GM23338 (cell line): ENCODE results near the gene RRAS2. TPM values are rescaled to one million over a fixed set of nuclear protein-coding genes. Genes with fewer than 3 reads are reported as not detected.

Experiments
- ATAC-seq: fragments of 200-7000 bp; cut with Tn5 transposase; 3 replicates; pipeline ENCODE4 v1.9.1; 2020
- DNase-seq: peaks from one replicate; pipeline ENCODE4 v3.0.0-alpha.2; 2015; ENCODE audit warnings: low spot score
- H2AFZ ChIP-seq: fragments of 200-600 bp; sonication (generic); 2 replicates; pipeline ENCODE4 v1.8.0; 2016; ENCODE audit warnings: antibody characterized with exemption, mild to moderate bottlenecking, moderate library complexity
- H3F3A ChIP-seq: fragments of 200-600 bp; sonication (generic); replicated peaks from 2 replicates; pipeline ENCODE4 v1.8.0; 2017; ENCODE audit warnings: antibody characterized with exemption, mixed run types, low read depth
- H3K27ac ChIP-seq: fragments of 200-600 bp; sonication (generic); 2 replicates; pipeline ENCODE4 v1.6.1; 2016; ENCODE audit warnings: low read depth
- H3K27me3 ChIP-seq: fragments of 200-600 bp; sonication (generic); 2 replicates; pipeline ENCODE4 v1.8.0; 2016; ENCODE audit warnings: mild to moderate bottlenecking, mixed run types, moderate library complexity; ENCODE audit not compliant: insufficient read depth
- H3K36me3 ChIP-seq: fragments of 200-600 bp; sonication (generic); 2 replicates; pipeline ENCODE4 v1.8.0; 2016; ENCODE audit warnings: mild to moderate bottlenecking; ENCODE audit not compliant: insufficient read depth
- H3K4me1 ChIP-seq: fragments of 200-600 bp; sonication (generic); 2 replicates; pipeline ENCODE4 v1.8.0; 2016; ENCODE audit warnings: mild to moderate bottlenecking, moderate library complexity; ENCODE audit not compliant: insufficient read depth
- H3K4me2 ChIP-seq: fragments of 200-600 bp; sonication (generic); 2 replicates; pipeline ENCODE4 v1.7.1; 2017; ENCODE audit warnings: mixed run types
- H3K4me3 ChIP-seq: fragments of 200-600 bp; sonication (generic); 2 replicates; pipeline ENCODE4 v1.6.1; 2016; ENCODE audit warnings: mixed run types
- H3K79me2 ChIP-seq: fragments of 200-600 bp; sonication (generic); replicated peaks from 2 replicates; pipeline ENCODE4 v1.8.0; 2017; ENCODE audit warnings: mild to moderate bottlenecking; ENCODE audit not compliant: insufficient read depth
- H3K9me2 ChIP-seq: fragments of 200-600 bp; sonication (generic); 2 replicates; pipeline ENCODE4 v1.8.0; 2017; ENCODE audit not compliant: insufficient read depth
- H4K20me1 ChIP-seq: fragments of 200-600 bp; sonication (generic); replicated peaks from 2 replicates; pipeline ENCODE4 v1.8.0; 2017; ENCODE audit warnings: mild to moderate bottlenecking; ENCODE audit not compliant: insufficient read depth
- H3K27ac Mint-ChIP-seq: 2 replicates; pipeline ENCODE4 v1.8.0; 2020; ENCODE audit warnings: inconsistent platforms, mild to moderate bottlenecking, moderate library complexity, mixed read lengths
- H3K27me3 Mint-ChIP-seq: 3 replicates; pipeline ENCODE4 v1.8.0; 2022; ENCODE audit warnings: low read depth, mild to moderate bottlenecking, moderate library complexity, mixed read lengths, inconsistent platforms; ENCODE audit not compliant: insufficient read depth, poor library complexity
- H3K36me3 Mint-ChIP-seq: 3 replicates; pipeline ENCODE4 v1.8.0; 2021; ENCODE audit warnings: low read depth, mild to moderate bottlenecking, inconsistent platforms, moderate library complexity, mixed read lengths
- H3K4me1 Mint-ChIP-seq: 3 replicates; pipeline ENCODE4 v1.8.0; 2020; ENCODE audit warnings: mild to moderate bottlenecking, inconsistent platforms, mixed read lengths
- H3K4me3 Mint-ChIP-seq: 3 replicates; pipeline ENCODE4 v1.8.0; 2021; ENCODE audit warnings: moderate library complexity, mild to moderate bottlenecking, inconsistent platforms, mixed read lengths
- H3K9me3 Mint-ChIP-seq: 3 replicates; pipeline ENCODE4 v1.8.0; 2020; ENCODE audit warnings: moderate library complexity, mild to moderate bottlenecking, inconsistent platforms, mixed read lengths
- CTCF ChIP-seq, 2 experiments: fragments of 200-600 bp in 1 of 2; sonication (generic) in 1 of 2; conservative IDR thresholded peaks; 2 replicates each; pipeline versions ENCODE4 v1.5.1 to v1.6.1; 2016 to 2017; ENCODE audit warnings: antibody characterized with exemption in 2 of 2, low read depth in 2 of 2, mild to moderate bottlenecking in 2 of 2, moderate library complexity in 1 of 2
- ETS1 ChIP-seq: IDR thresholded peaks from 2 replicates; pipeline ENCODE4 v1.6.1; 2016; ENCODE audit warnings: antibody characterized with exemption
- EZH2 ChIP-seq: fragments of 200-600 bp; sonication (generic); IDR thresholded peaks from one replicate; pipeline ENCODE4 v1.8.0; 2017; ENCODE audit warnings: antibody characterized with exemption, mild to moderate bottlenecking, low read depth; ENCODE audit not compliant: unreplicated experiment
- EZH2phosphoT487 ChIP-seq: fragments of 200-600 bp; sonication (generic); IDR thresholded peaks from one replicate; pipeline ENCODE4 v1.8.1; 2018; ENCODE audit warnings: antibody characterized with exemption; ENCODE audit not compliant: unreplicated experiment
- JUNB ChIP-seq: IDR thresholded peaks from one replicate; pipeline ENCODE4 v1.6.1; 2016; ENCODE audit warnings: antibody characterized with exemption; ENCODE audit not compliant: unreplicated experiment
- ZNF331 ChIP-seq: fragments of 250-450 bp; sonication (Bioruptor Pico); IDR thresholded peaks from 2 replicates; pipeline ENCODE4 v1.5.0; 2020; ENCODE audit warnings: low read depth, mild to moderate bottlenecking, moderate library complexity
- ZNF462 ChIP-seq: fragments of 250-450 bp; sonication (Bioruptor Pico); IDR thresholded peaks from 2 replicates; pipeline ENCODE4 v1.5.0; 2020; ENCODE audit warnings: mild to moderate bottlenecking, moderate library complexity
- polyA plus RNA-seq: library from polyadenylated mRNA; unstranded; fragments of >200 nt; fragmentation: Nextera tagmentation; extraction: Ambion mirVana; gene quantifications from 2 replicates; pipeline ENCODE4 v1.2.1, GENCODE V29; 2016
- total RNA-seq: library from RNA; depleted of rRNA; stranded (reverse); fragments of >200 nt; shearing (Covaris generic); gene quantifications from 2 replicates; pipeline ENCODE4 v1.2.3, GENCODE V29; 2014

Gene RRAS2
- total and polyA plus RNA-seq, 2 experiments from 2014 or later = 196 to 293 TPM

- TF ChIP-seq ZNF331 (CRISPR knock-in tag) (no peak), EZH2phosphoT487 (no peak), EZH2 (no peak), JUNB (no peak), CTCF (conservative IDR thresholded peaks at IDR 0.05; ENCODE audit: low read depth in 2 of 2) (no peak), ETS1 (no peak)
- no peak for ATAC-seq
- H3K4me3 Mint-ChIP-seq = no peak overlapping the region
- 0 out of 2 replicates have a peak, but pooled peaks cover 7% of the 10 kb centered on the region for H3K9me2 ChIP-seq
- no peaks in the 10 kb centered on the region for H3K36me3 ChIP-seq
- H3K4me1 ChIP-seq = no peaks in the 10 kb centered on the region
- no peaks in the 10 kb centered on the region for H4K20me1 ChIP-seq
- H3K27me3 Mint-ChIP-seq = peaks cover 6% of the 10 kb centered on the region
- H3K79me2 ChIP-seq = no peaks in the 10 kb centered on the region
- H3K36me3 Mint-ChIP-seq = no peaks in the 10 kb centered on the region
- H3K27me3 ChIP-seq = no peaks in the 10 kb centered on the region
- no peak overlapping the region for H3K4me2 ChIP-seq
- H3K27ac ChIP-seq = no peak overlapping the region
- no peak overlapping the region for H2AFZ ChIP-seq
- peaks cover 5% of the 10 kb centered on the region; the same call in 2 of the 3 replicates for H3K4me1 Mint-ChIP-seq
- no peak overlapping the region for H3K27ac Mint-ChIP-seq
- H3F3A ChIP-seq = no peaks in the 10 kb centered on the region
- H3K9me3 Mint-ChIP-seq = no peaks in the 10 kb centered on the region
- no peak for DNase-seq
- H3K4me3 ChIP-seq = no peak overlapping the region
Measured at GRCh38 chr11:14242187-14242586, 116.8 kb downstream of the RRAS2 start.

GRCh38 chr11:14240951-14241350 is 118.0 kb downstream of the RRAS2 start:
- no peaks in the 10 kb centered on the region for H3K4me1 ChIP-seq
- H3K36me3 Mint-ChIP-seq = no peaks in the 10 kb centered on the region
- H4K20me1 ChIP-seq = no peaks in the 10 kb centered on the region
- peaks cover 5% of the 10 kb centered on the region; the same call in 2 of the 3 replicates for H3K4me1 Mint-ChIP-seq
- H3K4me2 ChIP-seq = no peak overlapping the region
- H3K27ac ChIP-seq = no peak overlapping the region
- TF ChIP-seq JUNB = no peak
- TF ChIP-seq EZH2phosphoT487 = no peak
- no peak for TF ChIP-seq ZNF462
- TF ChIP-seq CTCF (conservative IDR thresholded peaks at IDR 0.05; ENCODE audit: low read depth in 2 of 2) = no peak
- H3K79me2 ChIP-seq = no peaks in the 10 kb centered on the region
- H3K36me3 ChIP-seq = no peaks in the 10 kb centered on the region
- H3K9me2 ChIP-seq = 0 out of 2 replicates have a peak, but pooled peaks cover 7% of the 10 kb centered on the region
- H2AFZ ChIP-seq = no peak overlapping the region
- H3K27ac Mint-ChIP-seq = no peak overlapping the region
- peaks cover 7% of the 10 kb centered on the region for H3K27me3 Mint-ChIP-seq
- ATAC-seq (no peak), DNase-seq (no peak)
- no peaks in the 10 kb centered on the region for H3F3A ChIP-seq
- no peak overlapping the region for H3K4me3 Mint-ChIP-seq
- no peak overlapping the region for H3K4me3 ChIP-seq
- no peaks in the 10 kb centered on the region for H3K27me3 ChIP-seq
- no peaks in the 10 kb centered on the region for H3K9me3 Mint-ChIP-seq
